GM12878 (cell line): ENCODE measurements around the gene MBD3L5. TPM values are rescaled to one million over a fixed set of nuclear protein-coding genes. Genes with fewer than 3 reads are reported as not detected.

ENCODE experiments used
- ATAC-seq: fragments of 200-7000 bp; cut with Tn5 transposase; 3 replicates; pipeline ENCODE4 v1.9.1; 2020; ENCODE audit warnings: mild to moderate bottlenecking, moderate library complexity
- BruUV-seq: library from RNA; stranded (reverse); fragments of 400-500 nt; replicated peaks from 2 replicates; lab custom pipeline; 2021; lab: Mats Ljungman, UMichigan
- CTCF ChIA-PET: fragments of 300-600 bp; sonication (Branson Sonifier 250); formaldehyde crosslinking; extraction: SDS; loops from one replicate; lab custom pipeline; 2021; ENCODE audit warnings: inconsistent platforms; lab: Yijun Ruan, JAX
- POLR2A ChIA-PET: fragments of 350-600 bp; formaldehyde crosslinking; extraction: SDS; loops from one replicate; lab custom pipeline; 2021; ENCODE audit warnings: inconsistent platforms; lab: Charles Lee
- RAD21 ChIA-PET: fragments of 300-600 bp; sonication (Branson Sonifier 250); formaldehyde crosslinking; loops from one replicate; lab custom pipeline; 2023; ENCODE audit warnings: antibody characterized with exemption; ENCODE audit not compliant: unreplicated experiment; lab: Charles Lee
- SMC1A ChIA-PET: fragments of 300-600 bp; sonication (Branson Sonifier 250); formaldehyde crosslinking; loops from one replicate; lab custom pipeline; 2023; ENCODE audit not compliant: unreplicated experiment, uncharacterized antibody; lab: Charles Lee
- DNase-seq: peaks from one replicate; pipeline ENCODE4 v3.0.0-alpha.2; 2011; ENCODE audit warnings: low read depth, low spot score
- FAIRE-seq: peaks from 3 replicates; lab custom pipeline; 2011; peaks lifted over from hg19 to GRCh38; lab: Jason Lieb, UNC
- H2AFZ ChIP-seq: 2 replicates; pipeline ENCODE4 v1.6.0; 2011; ENCODE audit warnings: low read depth, low read length, control low read depth; ENCODE audit not compliant: control insufficient read depth
- H3K27ac ChIP-seq: 2 replicates; pipeline ENCODE4 v1.5.1; 2011; ENCODE audit warnings: control low read depth; ENCODE audit not compliant: control insufficient read depth, insufficient read depth
- H3K27me3 ChIP-seq, 2 experiments: replicated peaks in 1 of 2; 2 replicates each; pipeline versions ENCODE4 v1.6.0 to v1.6.1; 2011; ENCODE audit warnings: low read length in 1 of 2; ENCODE audit not compliant: control insufficient read depth in 2 of 2, insufficient read depth in 2 of 2
- H3K36me3 ChIP-seq, 2 experiments: 2 replicates each; pipeline ENCODE4 v1.5.1; 2011; ENCODE audit warnings: low read length in 1 of 2; ENCODE audit not compliant: control insufficient read depth in 2 of 2, insufficient read depth in 2 of 2
- H3K4me1 ChIP-seq: 2 replicates; pipeline ENCODE4 v1.6.1; 2011; ENCODE audit warnings: mild to moderate bottlenecking, low read length, moderate library complexity, mixed read lengths; ENCODE audit not compliant: control insufficient read depth, insufficient read depth
- H3K4me2 ChIP-seq: 2 replicates; pipeline ENCODE4 v1.6.0; 2011; ENCODE audit warnings: control low read depth; ENCODE audit not compliant: control insufficient read depth, insufficient read depth
- H3K4me3 ChIP-seq: fragments of 200-600 bp; sonication (generic); 2 replicates; pipeline ENCODE4 v1.5.1; 2016
- H3K79me2 ChIP-seq: 2 replicates; pipeline ENCODE4 v1.6.0; 2011; ENCODE audit warnings: low read length; ENCODE audit not compliant: control insufficient read depth, insufficient read depth
- H3K9ac ChIP-seq: 2 replicates; pipeline ENCODE4 v1.8.0; 2011; ENCODE audit warnings: low read length, control low read depth, mixed read lengths; ENCODE audit not compliant: control insufficient read depth, insufficient read depth
- H3K9me3 ChIP-seq: replicated peaks from 3 replicates; pipeline ENCODE4 v1.5.1; 2011; ENCODE audit warnings: mild to moderate bottlenecking, low read length; ENCODE audit not compliant: control insufficient read depth, insufficient read depth
- H4K20me1 ChIP-seq: 2 replicates; pipeline ENCODE4 v1.6.0; 2011; ENCODE audit not compliant: control insufficient read depth, insufficient read depth
- CEBPZ ChIP-seq: fragments of 150-350 bp; IDR thresholded peaks from 2 replicates; pipeline ENCODE4 v1.6.1; 2016; ENCODE audit warnings: low read depth, low read length
- CHD2 ChIP-seq: IDR thresholded peaks from 2 replicates; pipeline ENCODE4 v1.6.1; 2011; ENCODE audit warnings: low read depth, low read length, improper control_type of control experiment, borderline replicate concordance
- DPF2 ChIP-seq: fragments of 450-650 bp; IDR thresholded peaks from 2 replicates; pipeline ENCODE4 v1.6.1; 2017; ENCODE audit warnings: mild to moderate bottlenecking
- FOXM1 ChIP-seq: IDR thresholded peaks from 2 replicates; pipeline ENCODE4 v1.6.1; 2012; ENCODE audit warnings: low read depth, mild to moderate bottlenecking, inconsistent platforms, low read length, moderate library complexity
- HCFC1 ChIP-seq: fragments of 150-350 bp; IDR thresholded peaks from 2 replicates; pipeline ENCODE4 v1.6.1; 2014; ENCODE audit warnings: low read length
- IKZF1 ChIP-seq: fragments of 450-650 bp; conservative IDR thresholded peaks from 2 replicates; pipeline ENCODE4 v1.6.1; 2017; ENCODE audit warnings: antibody characterized with exemption, mild to moderate bottlenecking
- IKZF2 ChIP-seq, 2 experiments: fragments of 450-650 bp; IDR thresholded peaks; 2 replicates each; pipeline ENCODE4 v1.6.1; 2017; ENCODE audit warnings: mild to moderate bottlenecking in 2 of 2, moderate library complexity in 2 of 2
- POLR2AphosphoS2 ChIP-seq: IDR thresholded peaks from 2 replicates; pipeline ENCODE4 v1.6.1; 2011; ENCODE audit warnings: low read depth, mild to moderate bottlenecking, low read length, improper control_type of control experiment, moderate library complexity
- POU2F2 ChIP-seq: IDR thresholded peaks from 3 replicates; pipeline ENCODE4 v1.6.1; 2011; ENCODE audit warnings: low read depth, mild to moderate bottlenecking, low read length, borderline replicate concordance
- RBBP5 ChIP-seq: fragments of 200-600 bp; sonication (generic); conservative IDR thresholded peaks from 2 replicates; pipeline ENCODE4 v1.6.1; 2016
- RELB ChIP-seq: fragments of 450-650 bp; IDR thresholded peaks from 2 replicates; pipeline ENCODE4 v1.6.1; 2017; ENCODE audit warnings: low read depth, mild to moderate bottlenecking, moderate library complexity
- SMAD1 ChIP-seq: fragments of 450-650 bp; IDR thresholded peaks from 2 replicates; pipeline ENCODE4 v1.6.1; 2018; ENCODE audit warnings: mild to moderate bottlenecking, low read depth; ENCODE audit not compliant: partially characterized antibody
- SP1 ChIP-seq: IDR thresholded peaks from one replicate; pipeline ENCODE4 v1.6.1; 2011; ENCODE audit warnings: low read depth, low read length
- SUPT20H ChIP-seq: IDR thresholded peaks from 2 replicates; pipeline ENCODE4 v1.6.1; 2011; ENCODE audit warnings: low read depth, mild to moderate bottlenecking, low read length, moderate library complexity, borderline replicate concordance; ENCODE audit not compliant: control insufficient read depth
- TBL1XR1 ChIP-seq: IDR thresholded peaks from 2 replicates; pipeline ENCODE4 v1.6.1; 2012; ENCODE audit warnings: low read depth, low read length, improper control_type of control experiment
- WGBS: methylation state at CpG from one replicate; pipeline ENCODE4 v1.1.6; 2016; ENCODE audit warnings: low lambda C conversion rate; ENCODE audit not compliant: insufficient replicate concordance, insufficient coverage; ENCODE audit errors: missing lambda C conversion rate; 5-methylcytosine and 5-hydroxymethylcytosine counted together
- in situ Hi-C: fragments of 300-500 bp; cut with MboI; formaldehyde crosslinking; loops from 9 replicates; pipeline ENCODE4 v1.14.3; 2018; ENCODE audit warnings: mixed read lengths
- intact Hi-C: fragments of 100-400 bp; cut with micrococcal nuclease; formaldehyde crosslinking; loops from one replicate; pipeline ENCODE4 v1.14.2; 2022; ENCODE audit not compliant: unreplicated experiment
- polyA plus RNA-seq, 11 experiments: library from polyadenylated mRNA; depleted of rRNA in 4 of 11; unstranded in 6 of 11; stranded (reverse) in 5 of 11; fragments of >200 nt; fragmentation: Nextera tagmentation in 4 of 11; fragmentation: Illumina TruSeq in 1 of 11; extraction: Ambion mirVana in 4 of 11; extraction: Trizol in 1 of 11; gene quantifications; 1 replicate in 1 of 11; 2 replicates in 10 of 11; pipeline versions ENCODE4 v1.2.1 to v1.2.3, GENCODE V29; 2011 to 2016; ENCODE audit warnings: inconsistent platforms in 2 of 11, missing spikeins in 2 of 11, low read depth in 1 of 11
- total RNA-seq, 4 experiments: library from RNA; depleted of rRNA in 3 of 4; stranded (reverse); fragments of >200 nt in 3 of 4; fragmentation: Illumina TruSeq in 1 of 4; extraction: Trizol in 1 of 4; gene quantifications; 2 replicates each; pipeline versions ENCODE4 v1.2.1 to v1.2.3, GENCODE V29; 2013 to 2021
- TF ChIP-seq, protein P1 (sequence below): fragments of 150-350 bp; IDR thresholded peaks from 2 replicates; pipeline ENCODE4 v1.6.1; 2014; ENCODE audit warnings: mild to moderate bottlenecking, low read depth, low read length

MBD3L5 gene
- total and polyA plus RNA-seq, 10 of the 15 experiments (the other 5 are each of a cell fraction or from before 2014, with no cell fraction given), result not detected

DNA sequence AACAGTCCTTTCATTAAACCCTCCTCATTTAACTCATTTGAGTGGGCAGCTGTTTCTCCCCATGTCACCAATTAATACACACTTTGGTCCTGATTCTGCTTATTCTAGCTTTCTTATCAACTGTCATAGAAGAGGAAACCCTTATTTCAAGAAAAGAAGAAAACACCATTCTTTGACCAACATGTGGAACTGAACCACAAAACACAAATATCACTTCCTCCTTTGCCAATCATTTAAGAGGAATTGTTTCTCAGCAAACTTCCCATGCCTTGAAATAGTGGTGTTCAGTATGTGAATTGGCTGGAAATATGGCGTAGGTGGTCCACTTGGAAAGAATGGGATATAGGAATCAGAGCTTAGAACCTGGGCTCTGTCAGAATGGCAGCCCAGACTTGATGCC lies 29.6 kb upstream of the MBD3L5 start (continued):
- TF ChIP-seq RELB (no peak), SP1 (no peak), DPF2 (no peak), IKZF2 (IDR thresholded peaks at IDR 0.05) (peak in 1 of 2 experiments; percentile 16; a peak in 1 of 4 replicates), FOXM1 (no peak), RBBP5 (no peak), CHD2 (no peak), IKZF1 (peak; percentile 24; the same call in 1 of the 2 replicates), POU2F2 (no peak), POLR2AphosphoS2 (no peak), SUPT20H (no peak)

DNA sequence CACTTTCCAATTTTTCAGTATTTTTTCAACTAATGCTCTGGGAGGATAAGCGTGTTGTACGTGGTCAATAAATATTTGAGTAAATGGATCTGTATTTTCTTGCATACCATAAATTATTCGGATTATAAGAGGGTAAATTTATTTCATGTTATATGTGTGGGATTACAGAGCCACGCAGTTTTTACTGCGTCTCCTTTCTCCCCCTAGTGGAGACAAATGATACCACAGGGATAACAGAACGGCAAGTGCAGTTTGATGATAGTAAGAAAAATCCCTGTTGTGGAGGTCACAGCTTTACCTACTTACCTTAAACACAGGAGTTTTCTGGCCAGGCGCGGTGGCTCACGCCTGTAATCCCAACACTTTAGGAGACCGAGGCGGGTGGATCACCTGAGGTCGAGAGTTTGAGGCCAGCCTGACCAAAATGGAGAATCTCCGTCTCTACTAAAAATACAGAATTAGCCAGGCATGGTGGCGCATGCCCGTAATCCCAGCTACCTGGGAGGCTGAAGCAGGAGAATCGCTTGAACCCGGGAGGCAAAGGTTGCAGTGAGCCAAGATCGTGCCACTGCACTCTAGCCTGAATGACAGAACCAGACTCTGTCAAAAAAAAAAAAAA lies 26.0 kb upstream of the MBD3L5 start:
- in situ Hi-C loops (no loop called here), intact Hi-C loops (no loop called here)
- no peaks in the 10 kb centered on the region for H3K79me2 ChIP-seq
- CTCF ChIA-PET, result no interaction called here
- H3K4me3 ChIP-seq, result no peak overlapping the region
- ATAC-seq (no peak), FAIRE-seq (no peak), DNase-seq (no peak)
- no peak overlapping the region for H3K9ac ChIP-seq
- no peaks in the 10 kb centered on the region for H3K36me3 ChIP-seq
- no peaks in the 10 kb centered on the region for H3K27me3 ChIP-seq
- H2AFZ ChIP-seq, result no peak overlapping the region
- SMC1A ChIA-PET, result no interaction called here
- H3K4me1 ChIP-seq, result peaks cover 3% of the 10 kb centered on the region; the same call in 1 of the 2 replicates
- POLR2A ChIA-PET, result no interaction called here
- RAD21 ChIA-PET, result interaction anchor here (1.2 kb wide), 1 partner anchor 11 kb away, joined by 3 read pairs; no protein-coding TSS in a partner anchor
- no peaks in the 10 kb centered on the region; the same call in 2 of the 3 replicates for H3K9me3 ChIP-seq
- no TSS peak for BruUV-seq
- H3K4me2 ChIP-seq, result no peak overlapping the region
- H4K20me1 ChIP-seq, result no peaks in the 10 kb centered on the region
- no peak overlapping the region for H3K27ac ChIP-seq
- 66% methylated on average over 13 of the region's 18 CpGs for WGBS
- TF ChIP-seq CEBPZ, result no peak
- no peak for TF ChIP-seq HCFC1
- TF ChIP-seq, protein P1, sequence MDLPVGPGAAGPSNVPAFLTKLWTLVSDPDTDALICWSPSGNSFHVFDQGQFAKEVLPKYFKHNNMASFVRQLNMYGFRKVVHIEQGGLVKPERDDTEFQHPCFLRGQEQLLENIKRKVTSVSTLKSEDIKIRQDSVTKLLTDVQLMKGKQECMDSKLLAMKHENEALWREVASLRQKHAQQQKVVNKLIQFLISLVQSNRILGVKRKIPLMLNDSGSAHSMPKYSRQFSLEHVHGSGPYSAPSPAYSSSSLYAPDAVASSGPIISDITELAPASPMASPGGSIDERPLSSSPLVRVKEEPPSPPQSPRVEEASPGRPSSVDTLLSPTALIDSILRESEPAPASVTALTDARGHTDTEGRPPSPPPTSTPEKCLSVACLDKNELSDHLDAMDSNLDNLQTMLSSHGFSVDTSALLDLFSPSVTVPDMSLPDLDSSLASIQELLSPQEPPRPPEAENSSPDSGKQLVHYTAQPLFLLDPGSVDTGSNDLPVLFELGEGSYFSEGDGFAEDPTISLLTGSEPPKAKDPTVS, result no peak
- TF ChIP-seq SMAD1, result no peak
- TF ChIP-seq TBL1XR1, result no peak
